Glutamatergic neuron (in vitro differentiated cells): ENCODE results near the gene OR52A5. TPM values are rescaled to one million over a fixed set of nuclear protein-coding genes. Genes with fewer than 3 reads are reported as not detected.

ENCODE experiments used
- DNase-seq: peaks from one replicate; pipeline ENCODE4 v3.0.0; 2022
- H3K27ac Mint-ChIP-seq: one replicate; pipeline ENCODE4 v1.8.0; 2020; ENCODE audit warnings: mild to moderate bottlenecking, mixed read lengths, inconsistent platforms; ENCODE audit not compliant: unreplicated experiment
- H3K27me3 Mint-ChIP-seq: one replicate; pipeline ENCODE4 v1.8.0; 2020; ENCODE audit warnings: mild to moderate bottlenecking, moderate library complexity, mixed read lengths, inconsistent platforms; ENCODE audit not compliant: unreplicated experiment
- H3K36me3 Mint-ChIP-seq: one replicate; pipeline ENCODE4 v1.8.0; 2020; ENCODE audit warnings: mild to moderate bottlenecking, mixed read lengths, inconsistent platforms; ENCODE audit not compliant: unreplicated experiment
- H3K4me1 Mint-ChIP-seq: one replicate; pipeline ENCODE4 v1.8.0; 2020; ENCODE audit warnings: mild to moderate bottlenecking, low read depth, mixed read lengths, inconsistent platforms; ENCODE audit not compliant: unreplicated experiment
- H3K4me3 Mint-ChIP-seq: one replicate; pipeline ENCODE4 v1.8.0; 2020; ENCODE audit warnings: mild to moderate bottlenecking, mixed read lengths, inconsistent platforms; ENCODE audit not compliant: unreplicated experiment
- H3K9me3 Mint-ChIP-seq: one replicate; pipeline ENCODE4 v1.8.0; 2020; ENCODE audit warnings: mild to moderate bottlenecking, moderate library complexity, mixed read lengths, inconsistent platforms; ENCODE audit not compliant: unreplicated experiment
- total RNA-seq: library from RNA; stranded (reverse); fragmentation: NEBNext Ultra II Directional; extraction: Animal tissue kit (Norgen Biotek cat#: 25700); gene quantifications from one replicate; pipeline ENCODE4 v1.2.1, GENCODE V29; 2021; ENCODE audit not compliant: unreplicated experiment
- TF ChIP-seq, protein P1 (sequence below): fragments of 200-600 bp; sonication (generic); IDR thresholded peaks from one replicate; pipeline ENCODE4 v1.5.0; 2021; ENCODE audit not compliant: partially characterized antibody, unreplicated experiment

OR52A5 gene
- total RNA-seq, 1 donor from 2014 or later, result 0.25 TPM

DNA sequence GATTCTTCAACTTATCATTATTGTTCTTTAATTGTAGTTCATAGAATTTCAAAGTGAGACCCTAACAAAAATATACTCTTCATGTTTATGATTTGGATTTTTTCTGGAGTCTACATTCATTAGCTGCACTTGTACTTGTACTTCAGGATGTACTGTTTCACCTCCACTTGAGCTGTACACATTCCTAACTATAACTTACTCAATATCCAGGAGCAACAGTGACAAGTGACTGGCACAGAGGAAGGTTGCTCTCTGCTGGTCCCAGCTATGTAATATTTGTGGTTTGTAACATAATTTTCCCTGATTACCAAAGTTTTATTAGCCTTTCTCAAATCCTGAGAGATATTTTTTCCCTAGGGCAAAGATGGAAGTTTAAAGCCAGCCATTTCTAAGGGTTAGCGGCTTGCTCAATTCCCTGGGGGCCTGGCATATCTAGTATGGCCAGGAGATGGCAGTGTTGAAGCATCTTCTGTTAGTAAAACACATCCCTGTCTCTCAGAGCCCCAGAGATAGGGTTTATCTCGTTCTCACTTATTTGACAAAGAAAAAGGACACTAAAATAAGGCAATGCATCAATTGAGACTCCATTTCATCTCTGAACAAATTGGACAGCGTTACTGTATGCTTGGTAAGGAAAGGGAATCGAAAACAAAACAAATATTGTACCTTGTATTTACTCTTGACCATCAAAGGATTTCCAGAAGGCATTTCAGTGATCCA lies 14.2 kb downstream of the OR52A5 start:
- peak; percentile 76 for DNase-seq
- no peaks in the 10 kb centered on the region for H3K9me3 Mint-ChIP-seq
- no peak overlapping the region for H3K4me3 Mint-ChIP-seq
- TF ChIP-seq, protein P1, sequence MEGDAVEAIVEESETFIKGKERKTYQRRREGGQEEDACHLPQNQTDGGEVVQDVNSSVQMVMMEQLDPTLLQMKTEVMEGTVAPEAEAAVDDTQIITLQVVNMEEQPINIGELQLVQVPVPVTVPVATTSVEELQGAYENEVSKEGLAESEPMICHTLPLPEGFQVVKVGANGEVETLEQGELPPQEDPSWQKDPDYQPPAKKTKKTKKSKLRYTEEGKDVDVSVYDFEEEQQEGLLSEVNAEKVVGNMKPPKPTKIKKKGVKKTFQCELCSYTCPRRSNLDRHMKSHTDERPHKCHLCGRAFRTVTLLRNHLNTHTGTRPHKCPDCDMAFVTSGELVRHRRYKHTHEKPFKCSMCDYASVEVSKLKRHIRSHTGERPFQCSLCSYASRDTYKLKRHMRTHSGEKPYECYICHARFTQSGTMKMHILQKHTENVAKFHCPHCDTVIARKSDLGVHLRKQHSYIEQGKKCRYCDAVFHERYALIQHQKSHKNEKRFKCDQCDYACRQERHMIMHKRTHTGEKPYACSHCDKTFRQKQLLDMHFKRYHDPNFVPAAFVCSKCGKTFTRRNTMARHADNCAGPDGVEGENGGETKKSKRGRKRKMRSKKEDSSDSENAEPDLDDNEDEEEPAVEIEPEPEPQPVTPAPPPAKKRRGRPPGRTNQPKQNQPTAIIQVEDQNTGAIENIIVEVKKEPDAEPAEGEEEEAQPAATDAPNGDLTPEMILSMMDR, result peak; percentile 84
- no peaks in the 10 kb centered on the region for H3K36me3 Mint-ChIP-seq
- H3K27ac Mint-ChIP-seq, result no peak overlapping the region
- H3K27me3 Mint-ChIP-seq, result peaks cover 2% of the 10 kb centered on the region
- no peaks in the 10 kb centered on the region for H3K4me1 Mint-ChIP-seq

DNA sequence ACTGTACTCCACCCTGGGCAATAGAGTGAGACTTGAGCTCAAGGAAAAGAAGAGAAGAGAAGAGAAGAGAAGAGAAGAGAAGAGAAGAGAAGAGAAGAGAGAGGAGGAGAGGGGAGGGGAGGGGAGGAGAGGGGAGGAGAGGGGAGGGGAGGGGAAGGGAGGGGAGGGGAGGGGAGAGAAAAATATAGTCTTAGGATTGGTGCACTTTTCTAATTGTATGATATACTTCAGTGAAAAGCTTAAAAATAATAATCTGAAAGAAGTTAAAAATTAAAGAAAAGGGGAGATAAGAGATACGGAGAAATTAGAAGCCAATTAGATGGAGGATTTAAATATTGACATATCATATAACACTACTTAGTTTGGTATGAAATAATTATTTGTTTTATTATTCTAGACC lies 19.3 kb downstream of the OR52A5 start:
- peaks cover 1% of the 10 kb centered on the region for H3K27me3 Mint-ChIP-seq
- H3K9me3 Mint-ChIP-seq, result peaks cover 5% of the 10 kb centered on the region
- TF ChIP-seq, protein P1, result no peak
- H3K36me3 Mint-ChIP-seq, result no peaks in the 10 kb centered on the region
- DNase-seq, result no peak
- H3K27ac Mint-ChIP-seq, result no peak overlapping the region
- H3K4me3 Mint-ChIP-seq, result no peak overlapping the region
- H3K4me1 Mint-ChIP-seq, result no peaks in the 10 kb centered on the region

GRCh38 chr11:5117588-5117987 lies 20.6 kb downstream of the OR52A5 start:
- H3K4me1 Mint-ChIP-seq, result no peaks in the 10 kb centered on the region
- TF ChIP-seq, protein P1, result no peak
- H3K27me3 Mint-ChIP-seq, result peaks cover 1% of the 10 kb centered on the region
- H3K4me3 Mint-ChIP-seq, result no peak overlapping the region
- no peaks in the 10 kb centered on the region for H3K36me3 Mint-ChIP-seq
- no peak overlapping the region for H3K27ac Mint-ChIP-seq
- no peak for DNase-seq
- H3K9me3 Mint-ChIP-seq, result peaks cover 5% of the 10 kb centered on the region

- TF ChIP-seq, protein P1, result no peak
- H3K4me1 Mint-ChIP-seq, result no peaks in the 10 kb centered on the region
- H3K27ac Mint-ChIP-seq, result no peak overlapping the region
- H3K27me3 Mint-ChIP-seq, result peaks cover 3% of the 10 kb centered on the region
- no peak for DNase-seq
- H3K4me3 Mint-ChIP-seq, result no peak overlapping the region
- H3K36me3 Mint-ChIP-seq, result no peaks in the 10 kb centered on the region
- H3K9me3 Mint-ChIP-seq, result peaks cover 5% of the 10 kb centered on the region
Observed at GRCh38 chr11:5115339-5115738, 22.8 kb downstream of the OR52A5 start.

GRCh38 chr11:5107285-5107684 lies 30.9 kb downstream of the OR52A5 start:
- Mint-ChIP-seq H3K27ac (no peak overlapping the region), H3K36me3 (no peaks in the 10 kb centered on the region), H3K9me3 (no peaks in the 10 kb centered on the region), H3K4me3 (no peak overlapping the region), H3K4me1 (peaks cover 2% of the 10 kb centered on the region), H3K27me3 (peaks cover 3% of the 10 kb centered on the region)
- TF ChIP-seq, protein P1, result no peak
- DNase-seq, result no peak
